ENCODE results near the gene E2F4. TPM values are rescaled to one million over a fixed set of nuclear protein-coding genes. Genes with fewer than 3 reads are reported as not detected.

The E2F4 gene
- total and polyA plus RNA-seq, 2 of the 13 experiments (the other 11 are each of a cell fraction or from before 2014, with no cell fraction given) = 84.8 to 91.2 TPM

DNA sequence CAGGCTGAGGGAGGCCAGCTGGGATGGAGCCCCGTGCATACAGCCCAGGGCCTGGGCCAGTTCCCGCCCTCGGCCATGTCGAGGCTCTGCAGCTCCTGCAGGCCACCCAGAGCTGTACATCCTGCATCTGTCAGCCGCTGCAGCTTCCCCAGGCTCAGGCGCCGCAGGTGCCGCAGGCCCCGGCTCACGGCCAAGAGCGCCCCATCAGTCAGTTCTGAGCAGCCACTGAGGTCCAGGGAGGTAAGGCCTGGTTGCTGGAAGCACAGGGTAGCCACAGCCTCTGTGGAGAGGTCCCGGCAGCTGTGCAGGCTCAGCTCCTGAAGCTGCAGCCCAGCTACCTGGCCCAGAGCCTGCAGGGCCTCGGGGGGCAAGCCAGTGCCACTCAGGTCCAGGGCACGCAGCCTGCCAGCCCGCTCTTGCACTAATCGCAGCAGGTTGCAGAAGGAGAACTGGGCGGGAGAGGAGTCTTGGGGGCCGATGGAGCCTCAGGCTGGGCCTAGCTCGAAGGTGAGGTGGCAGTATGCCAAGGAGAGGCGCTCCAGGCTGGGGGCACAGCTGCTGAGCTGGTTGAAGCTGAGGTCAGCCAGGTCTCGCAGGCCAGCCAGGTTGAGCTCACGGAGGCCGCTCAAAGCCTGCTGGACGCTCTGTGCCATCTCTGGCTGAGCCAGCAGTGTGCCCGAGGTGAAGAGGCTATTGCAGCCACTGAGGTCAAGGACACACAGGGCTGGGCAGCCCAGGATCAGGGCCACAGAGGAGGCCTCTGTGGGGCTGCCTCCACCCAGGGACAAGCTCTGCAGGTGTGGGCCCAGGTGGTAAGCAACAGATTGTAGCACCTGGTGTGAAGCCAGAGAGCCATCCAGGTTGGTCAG lies 18.3 kb downstream of the E2F4 start (continued):
- TF ChIP-seq, protein P1, sequence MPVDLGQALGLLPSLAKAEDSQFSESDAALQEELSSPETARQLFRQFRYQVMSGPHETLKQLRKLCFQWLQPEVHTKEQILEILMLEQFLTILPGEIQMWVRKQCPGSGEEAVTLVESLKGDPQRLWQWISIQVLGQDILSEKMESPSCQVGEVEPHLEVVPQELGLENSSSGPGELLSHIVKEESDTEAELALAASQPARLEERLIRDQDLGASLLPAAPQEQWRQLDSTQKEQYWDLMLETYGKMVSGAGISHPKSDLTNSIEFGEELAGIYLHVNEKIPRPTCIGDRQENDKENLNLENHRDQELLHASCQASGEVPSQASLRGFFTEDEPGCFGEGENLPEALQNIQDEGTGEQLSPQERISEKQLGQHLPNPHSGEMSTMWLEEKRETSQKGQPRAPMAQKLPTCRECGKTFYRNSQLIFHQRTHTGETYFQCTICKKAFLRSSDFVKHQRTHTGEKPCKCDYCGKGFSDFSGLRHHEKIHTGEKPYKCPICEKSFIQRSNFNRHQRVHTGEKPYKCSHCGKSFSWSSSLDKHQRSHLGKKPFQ (CRISPR knock-in tag; IDR thresholded peaks at IDR 0.05; ENCODE audit: insufficient replicate concordance) = no peak
- no peak for TF ChIP-seq ZNF790 (CRISPR knock-in tag; IDR thresholded peaks at IDR 0.05; ENCODE audit: borderline replicate concordance)
- TF ChIP-seq TFDP2 (CRISPR knock-in tag; IDR thresholded peaks at IDR 0.05) = no peak
- peak; percentile 47; the same call in 1 of the 2 replicates for TF ChIP-seq IRF9 (CRISPR knock-in tag; IDR thresholded peaks at IDR 0.05; ENCODE audit: borderline replicate concordance)
- TF ChIP-seq PITX1 (CRISPR knock-in tag; IDR thresholded peaks at IDR 0.05) = 0 out of 2 replicates have a peak, but pooled peaks have one; percentile 31
- no peak for TF ChIP-seq MBNL3 (CRISPR knock-in tag; conservative IDR thresholded peaks at IDR 0.05)
- no peak for TF ChIP-seq JARID2 (CRISPR knock-in tag; IDR thresholded peaks at IDR 0.05; ENCODE audit: insufficient replicate concordance)
- TF ChIP-seq SYNCRIP (IDR thresholded peaks at IDR 0.05; ENCODE audit: insufficient read depth, low read depth, low read length) = no peak
- TF ChIP-seq ZNF350 (CRISPR knock-in tag; IDR thresholded peaks at IDR 0.05; ENCODE audit: borderline replicate concordance, low read depth) = no peak
- TF ChIP-seq ZNF224 (CRISPR knock-in tag; IDR thresholded peaks at IDR 0.05) = no peak
- TF ChIP-seq, protein P2, sequence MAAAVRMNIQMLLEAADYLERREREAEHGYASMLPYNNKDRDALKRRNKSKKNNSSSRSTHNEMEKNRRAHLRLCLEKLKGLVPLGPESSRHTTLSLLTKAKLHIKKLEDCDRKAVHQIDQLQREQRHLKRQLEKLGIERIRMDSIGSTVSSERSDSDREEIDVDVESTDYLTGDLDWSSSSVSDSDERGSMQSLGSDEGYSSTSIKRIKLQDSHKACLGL (CRISPR knock-in tag; IDR thresholded peaks at IDR 0.05) = no peak
- TF ChIP-seq TMF1 (CRISPR knock-in tag; IDR thresholded peaks at IDR 0.05; ENCODE audit: low read depth) = no peak
- TF ChIP-seq PLRG1 (conservative IDR thresholded peaks at IDR 0.05) = no peak
- TF ChIP-seq SP2 (CRISPR knock-in tag; IDR thresholded peaks at IDR 0.05) = no peak
- no peak for TF ChIP-seq POLR2A (IDR thresholded peaks at IDR 0.05; ENCODE audit: insufficient read depth in 1 of 2, low read depth in 2 of 2, low read length in 2 of 2)
- no peak for TF ChIP-seq ZNF20 (CRISPR knock-in tag; IDR thresholded peaks at IDR 0.05)
- no peak for TF ChIP-seq PAX8 (CRISPR knock-in tag; IDR thresholded peaks at IDR 0.05; ENCODE audit: borderline replicate concordance)
- no peak for TF ChIP-seq ZNF44 (CRISPR knock-in tag; IDR thresholded peaks at IDR 0.05)
- TF ChIP-seq, protein P3, sequence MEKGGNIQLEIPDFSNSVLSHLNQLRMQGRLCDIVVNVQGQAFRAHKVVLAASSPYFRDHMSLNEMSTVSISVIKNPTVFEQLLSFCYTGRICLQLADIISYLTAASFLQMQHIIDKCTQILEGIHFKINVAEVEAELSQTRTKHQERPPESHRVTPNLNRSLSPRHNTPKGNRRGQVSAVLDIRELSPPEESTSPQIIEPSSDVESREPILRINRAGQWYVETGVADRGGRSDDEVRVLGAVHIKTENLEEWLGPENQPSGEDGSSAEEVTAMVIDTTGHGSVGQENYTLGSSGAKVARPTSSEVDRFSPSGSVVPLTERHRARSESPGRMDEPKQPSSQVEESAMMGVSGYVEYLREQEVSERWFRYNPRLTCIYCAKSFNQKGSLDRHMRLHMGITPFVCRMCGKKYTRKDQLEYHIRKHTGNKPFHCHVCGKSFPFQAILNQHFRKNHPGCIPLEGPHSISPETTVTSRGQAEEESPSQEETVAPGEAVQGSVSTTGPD (CRISPR knock-in tag; IDR thresholded peaks at IDR 0.05) = no peak
- TF ChIP-seq KAT7 (CRISPR knock-in tag; IDR thresholded peaks at IDR 0.05; ENCODE audit: borderline replicate concordance) = no peak
- no peak for TF ChIP-seq ZKSCAN8 (CRISPR knock-in tag; IDR thresholded peaks at IDR 0.05; ENCODE audit: borderline replicate concordance)
- TF ChIP-seq ZC3H4 (CRISPR knock-in tag; IDR thresholded peaks at IDR 0.05; ENCODE audit: borderline replicate concordance) = no peak
